ENCODE data around the gene IFNGR1.

DNA sequence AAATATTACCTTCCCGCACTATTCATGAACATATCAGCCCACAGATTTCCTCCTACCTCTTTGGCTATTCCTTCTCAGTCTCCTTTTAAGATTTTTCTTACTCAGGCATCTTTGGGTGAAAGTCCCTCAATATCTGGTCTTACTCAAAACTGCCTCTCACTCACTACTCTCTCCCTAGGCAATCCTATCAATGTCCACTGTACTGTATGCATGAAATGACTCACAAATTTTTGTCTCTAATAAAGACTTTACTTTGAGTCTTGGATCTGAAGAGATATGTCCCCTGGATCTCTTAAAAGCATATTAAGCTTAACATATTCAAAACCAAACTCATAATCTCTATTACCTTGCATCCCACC, 70.2 kb downstream of the IFNGR1 start:
- TF ChIP-seq, protein P1, sequence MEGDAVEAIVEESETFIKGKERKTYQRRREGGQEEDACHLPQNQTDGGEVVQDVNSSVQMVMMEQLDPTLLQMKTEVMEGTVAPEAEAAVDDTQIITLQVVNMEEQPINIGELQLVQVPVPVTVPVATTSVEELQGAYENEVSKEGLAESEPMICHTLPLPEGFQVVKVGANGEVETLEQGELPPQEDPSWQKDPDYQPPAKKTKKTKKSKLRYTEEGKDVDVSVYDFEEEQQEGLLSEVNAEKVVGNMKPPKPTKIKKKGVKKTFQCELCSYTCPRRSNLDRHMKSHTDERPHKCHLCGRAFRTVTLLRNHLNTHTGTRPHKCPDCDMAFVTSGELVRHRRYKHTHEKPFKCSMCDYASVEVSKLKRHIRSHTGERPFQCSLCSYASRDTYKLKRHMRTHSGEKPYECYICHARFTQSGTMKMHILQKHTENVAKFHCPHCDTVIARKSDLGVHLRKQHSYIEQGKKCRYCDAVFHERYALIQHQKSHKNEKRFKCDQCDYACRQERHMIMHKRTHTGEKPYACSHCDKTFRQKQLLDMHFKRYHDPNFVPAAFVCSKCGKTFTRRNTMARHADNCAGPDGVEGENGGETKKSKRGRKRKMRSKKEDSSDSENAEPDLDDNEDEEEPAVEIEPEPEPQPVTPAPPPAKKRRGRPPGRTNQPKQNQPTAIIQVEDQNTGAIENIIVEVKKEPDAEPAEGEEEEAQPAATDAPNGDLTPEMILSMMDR (IDR thresholded peaks at IDR 0.05; ENCODE audit: borderline replicate concordance, extremely low read depth, low read length, poor library complexity, severe bottlenecking) = no peak
- no peak for TF ChIP-seq EZH2 (IDR thresholded peaks at IDR 0.05; ENCODE audit: borderline replicate concordance, low read depth, low read length, severe bottlenecking)

Data from DND-41 (cell line).